Measurements from ENCODE around the gene C19orf12. TPM values are rescaled to one million over a fixed set of nuclear protein-coding genes. Genes with fewer than 3 reads are reported as not detected.

Gene C19orf12
- total RNA-seq, 1 donor from 2014 or later = 18.4 TPM

DNA sequence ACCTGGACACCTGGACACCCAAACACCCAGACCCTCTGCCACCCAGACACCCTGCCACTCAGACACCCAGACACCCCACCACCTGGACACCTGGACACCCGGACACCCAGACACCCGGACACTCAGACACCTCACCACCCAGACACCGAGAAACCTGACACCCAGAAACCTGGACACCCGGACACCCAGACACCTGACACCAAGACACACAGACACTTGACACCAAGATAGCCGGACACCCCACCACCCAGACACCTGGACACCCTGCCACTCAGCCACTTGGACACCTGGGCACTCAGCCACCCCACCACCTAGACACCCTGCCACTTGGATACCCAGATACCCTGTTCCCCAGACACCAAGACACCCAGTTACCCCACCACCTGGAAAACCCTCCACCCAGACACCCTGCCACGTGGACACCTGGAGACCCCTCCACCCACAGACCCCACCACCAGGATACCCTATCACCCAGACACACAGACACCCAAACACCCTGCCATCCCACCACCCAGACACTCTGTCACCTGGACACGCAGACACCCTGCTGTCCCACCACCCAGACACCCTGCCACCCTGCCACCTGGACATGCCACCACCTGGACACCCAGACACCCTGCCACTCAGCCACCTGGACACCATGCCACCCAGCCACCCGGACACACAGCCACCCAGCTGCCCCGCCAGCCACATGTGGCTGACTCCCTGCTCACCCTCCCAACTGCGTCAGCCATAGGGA is 17.4 kb downstream of the C19orf12 start:
- no peak for DNase-seq (ENCODE audit: low read depth, low spot score)

DNA sequence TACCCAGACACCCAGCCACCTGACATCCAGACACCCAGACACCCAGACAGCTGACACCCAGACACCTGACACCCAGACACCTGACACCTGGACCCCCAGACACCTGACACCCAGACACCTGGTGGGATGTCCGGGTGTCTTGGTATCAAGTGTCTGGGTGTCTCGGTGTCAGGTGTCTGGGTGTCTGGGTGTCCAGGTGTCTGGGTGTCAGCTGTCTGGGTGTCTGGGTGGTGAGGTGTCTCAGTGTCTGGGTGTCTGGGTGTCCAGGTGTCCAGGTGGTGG is 18.6 kb downstream of the C19orf12 start:
- DNase-seq (ENCODE audit: low read depth, low spot score) = no peak

DNA sequence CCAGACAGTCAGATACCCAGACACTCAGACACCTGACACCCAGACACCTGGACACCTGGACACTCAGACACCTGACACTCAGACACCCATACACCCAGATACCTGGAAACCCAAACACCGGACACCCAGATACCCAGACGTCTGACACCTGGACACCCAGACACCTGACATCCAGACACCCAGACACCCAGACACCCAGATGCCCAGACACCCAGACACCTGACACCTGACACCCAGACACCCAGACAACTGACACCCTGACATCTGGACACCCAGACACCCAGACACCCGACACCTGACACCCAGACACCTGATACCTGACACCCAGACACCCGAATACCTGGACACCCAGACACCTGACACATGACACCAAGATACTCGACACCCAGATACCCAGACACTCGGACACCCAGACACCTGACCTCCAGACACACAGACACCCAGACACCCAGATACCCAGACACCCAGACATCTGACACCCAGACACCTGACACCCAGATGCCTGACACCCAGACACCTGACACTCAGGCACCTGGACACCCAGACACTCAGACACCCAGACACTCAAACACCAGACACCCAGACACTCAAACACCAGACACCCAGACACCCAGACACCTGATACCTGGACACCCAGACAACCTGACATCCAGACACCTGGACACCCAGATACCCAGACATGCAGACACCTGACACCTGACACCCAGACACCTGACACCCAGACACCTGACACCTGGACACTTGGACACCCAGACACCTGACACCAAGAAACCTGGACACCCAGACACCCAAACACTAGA is 19.1 kb downstream of the C19orf12 start:
- no peak for DNase-seq (ENCODE audit: low read depth, low spot score)

DNA sequence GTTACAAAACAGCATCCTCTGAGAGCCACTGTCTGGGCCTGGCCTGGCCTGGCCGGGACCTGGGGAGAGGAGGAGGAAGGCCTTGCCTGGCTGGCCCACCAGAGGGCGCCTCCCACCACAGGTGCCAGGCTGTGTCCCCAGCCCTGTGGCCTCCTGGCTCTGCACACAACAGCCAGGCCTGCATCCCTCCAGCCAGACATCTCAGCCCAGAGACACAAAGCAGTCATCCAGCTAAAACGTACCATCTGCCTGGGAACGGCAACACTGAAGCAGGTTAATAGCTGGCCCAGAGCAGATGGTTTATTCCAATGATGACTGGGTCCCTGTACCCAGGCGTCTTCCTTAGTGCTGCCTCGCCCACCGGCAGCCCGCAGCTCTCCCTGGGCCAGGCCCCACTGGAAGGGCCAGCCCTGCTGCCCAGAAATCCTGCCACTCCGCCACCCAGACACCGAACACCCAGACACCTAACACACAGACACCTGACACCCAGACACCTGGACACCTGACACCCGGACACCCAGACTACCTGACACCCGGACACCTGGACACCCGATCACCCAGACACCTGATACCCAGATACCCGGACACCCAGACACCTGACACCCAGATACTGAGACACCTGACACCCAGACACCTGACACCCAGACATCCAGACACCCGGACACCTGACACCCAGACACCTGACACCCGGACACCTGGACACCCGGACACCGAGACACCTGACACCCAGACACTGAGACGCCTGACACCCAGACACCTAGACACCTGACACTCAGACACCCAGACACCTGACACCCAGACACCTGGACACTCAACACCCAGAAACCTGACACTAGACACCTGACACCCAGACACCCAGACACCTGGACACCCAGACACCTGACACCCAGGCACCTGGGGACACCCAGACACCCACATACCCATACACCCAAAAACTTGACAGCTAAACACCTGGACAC is 20.1 kb downstream of the C19orf12 start:
- DNase-seq (ENCODE audit: low read depth, low spot score) = no peak

DNA sequence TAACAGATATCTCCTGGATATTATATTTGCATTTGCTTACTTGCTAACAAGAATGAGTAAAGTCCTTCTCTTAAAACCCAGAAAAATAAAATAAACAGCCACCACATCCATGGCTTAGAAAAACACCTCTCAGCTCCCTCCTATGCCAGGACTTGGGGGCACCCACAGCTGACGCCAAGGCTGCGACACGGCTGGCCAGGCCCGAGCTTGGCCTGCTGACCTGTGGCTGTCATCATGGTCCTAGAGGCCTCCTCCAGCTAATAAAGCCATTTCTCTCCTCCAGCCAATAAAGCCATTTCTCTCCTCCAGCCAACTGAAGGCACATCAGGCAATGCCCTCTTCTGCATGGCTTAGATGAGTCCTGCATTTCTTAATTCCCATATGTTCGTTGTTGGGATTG is 20.9 kb downstream of the C19orf12 start:
- DNase-seq (ENCODE audit: low read depth, low spot score) = no peak

DNA sequence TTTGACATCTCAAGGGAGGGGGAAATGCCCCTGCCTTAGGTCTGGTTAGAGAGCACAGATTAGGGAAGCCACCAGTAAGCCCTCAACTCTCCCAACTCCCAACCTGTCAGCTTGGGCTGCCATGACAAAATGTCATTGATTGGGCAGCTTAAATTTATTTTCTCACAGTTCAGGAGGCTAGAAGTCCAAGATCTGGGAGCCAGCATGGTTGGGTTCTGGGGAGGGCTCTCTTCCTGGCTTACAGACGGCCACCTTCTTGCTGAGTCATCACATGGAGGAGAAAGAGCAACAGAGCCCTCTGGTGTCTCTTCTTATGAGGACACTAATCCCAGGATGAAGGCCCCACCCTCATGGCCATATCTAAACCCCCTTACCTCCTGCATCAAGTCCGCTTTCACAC is 24.2 kb downstream of the C19orf12 start:
- DNase-seq (ENCODE audit: low read depth, low spot score) = no peak

DNA sequence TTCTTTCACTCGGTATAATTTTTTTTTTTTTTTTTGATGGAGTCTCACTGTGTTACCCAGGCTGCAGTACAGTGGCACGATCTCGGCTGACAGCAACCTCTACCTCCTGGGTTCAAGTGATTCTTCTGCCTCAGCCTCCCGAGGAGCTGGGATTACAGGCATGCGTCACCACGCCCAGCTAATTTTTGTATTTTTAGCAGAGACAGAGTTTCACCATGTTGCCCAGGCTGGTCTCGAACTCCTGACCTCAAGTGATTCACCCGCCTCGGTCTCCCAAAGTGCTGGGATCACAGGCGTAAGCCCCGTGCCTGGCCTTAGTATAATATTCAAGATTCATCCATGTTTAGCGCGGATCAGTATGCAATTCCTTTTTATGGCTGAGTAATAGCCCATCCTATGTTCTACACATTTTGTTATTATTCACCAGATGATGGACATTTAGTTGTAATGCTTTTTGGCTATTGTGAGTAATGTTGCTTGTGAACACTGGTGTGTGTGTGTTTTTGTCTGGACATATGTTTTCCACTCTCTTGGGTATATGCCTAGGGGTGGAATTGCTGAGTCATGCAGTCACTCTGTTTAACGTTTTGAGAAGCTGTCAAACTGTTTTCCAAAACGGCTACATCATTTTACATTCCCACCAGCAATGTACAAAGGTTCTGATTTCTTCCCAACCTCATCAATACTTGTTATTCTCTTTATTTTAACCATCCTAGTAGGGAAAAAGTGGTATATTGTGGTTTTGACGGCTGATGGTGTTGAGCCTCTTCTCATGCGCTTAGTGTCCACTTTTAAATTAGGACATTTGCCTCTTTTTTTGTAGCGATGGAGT is 26.9 kb downstream of the C19orf12 start:
- DNase-seq (ENCODE audit: low read depth, low spot score) = no peak

DNA sequence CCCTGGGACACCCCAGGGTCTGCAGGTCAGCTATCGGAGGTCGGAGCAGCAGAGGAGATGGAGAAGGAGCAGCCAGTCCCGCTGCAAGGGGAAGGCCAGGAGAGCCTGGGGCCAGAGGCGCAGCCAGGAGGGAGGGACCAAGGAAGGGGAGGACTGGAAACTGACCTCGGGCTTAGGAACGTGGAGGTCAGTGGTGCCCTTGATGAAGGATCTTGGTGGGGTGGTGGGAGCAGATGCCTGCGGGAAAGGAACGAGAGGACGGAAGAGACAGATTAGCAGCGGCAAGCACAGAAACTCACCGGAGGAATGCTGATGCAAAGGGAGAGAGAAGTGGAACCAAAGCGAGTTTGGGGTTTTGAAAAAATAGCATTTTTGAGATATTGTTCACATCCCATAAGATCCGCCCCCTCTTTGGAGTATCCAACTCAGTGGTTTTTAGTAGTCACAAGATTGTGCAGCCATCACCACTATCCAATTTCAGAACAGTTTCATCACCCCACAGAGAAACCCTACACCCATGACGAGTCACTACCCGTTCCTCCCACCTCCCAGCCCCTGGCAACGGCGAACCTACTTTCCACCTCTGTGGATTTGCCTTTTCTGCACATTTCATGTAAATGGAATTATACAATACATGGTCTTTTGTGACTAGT is 27.7 kb downstream of the C19orf12 start:
- no peak for DNase-seq (ENCODE audit: low read depth, low spot score)

DNA sequence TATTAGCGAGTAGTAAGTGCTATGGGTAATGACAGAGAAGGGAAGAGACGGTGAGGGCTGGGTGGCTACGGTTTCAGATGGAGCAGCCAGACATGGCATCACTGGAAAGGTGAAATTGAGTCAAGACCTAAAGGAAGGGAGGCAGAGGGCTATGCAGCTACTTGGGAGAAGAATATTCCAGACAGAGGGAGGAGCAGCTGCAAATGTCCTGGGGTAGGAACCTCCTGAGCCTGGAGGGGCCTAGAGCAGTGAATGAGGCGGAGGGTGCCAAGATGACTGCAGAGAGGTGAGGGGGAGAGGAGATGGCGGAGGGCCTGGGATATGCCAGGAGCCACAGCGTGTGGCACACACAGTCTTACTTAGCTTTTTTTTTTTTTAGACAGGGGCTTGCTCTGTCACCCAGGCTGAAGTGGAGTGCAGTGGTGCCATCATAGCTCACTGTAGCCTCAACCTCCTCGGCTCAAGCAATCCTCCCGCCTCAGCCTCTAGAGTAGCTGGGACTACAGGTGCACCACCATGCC is 28.7 kb downstream of the C19orf12 start:
- no peak for DNase-seq (ENCODE audit: low read depth, low spot score)

DNA sequence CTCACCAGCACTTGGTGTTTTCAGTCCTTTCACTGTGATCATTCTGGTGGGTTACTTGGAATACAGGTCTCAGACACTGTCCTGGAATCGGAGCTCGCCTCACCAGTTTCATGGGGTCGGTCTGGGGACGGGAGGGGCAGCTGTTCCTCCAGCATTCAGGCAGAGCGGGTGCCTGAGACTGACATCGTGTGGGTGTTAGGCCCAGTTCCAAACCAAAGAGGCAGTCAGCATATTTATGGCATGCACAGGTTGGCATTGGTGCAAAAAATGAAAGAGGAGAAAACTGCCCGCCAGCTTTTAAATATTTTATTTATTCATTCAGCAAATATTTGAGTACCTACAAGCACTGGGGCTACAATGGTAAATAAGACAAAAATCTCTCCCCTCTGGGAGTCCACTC is 29.7 kb downstream of the C19orf12 start:
- no peak for DNase-seq (ENCODE audit: low read depth, low spot score)

DNA sequence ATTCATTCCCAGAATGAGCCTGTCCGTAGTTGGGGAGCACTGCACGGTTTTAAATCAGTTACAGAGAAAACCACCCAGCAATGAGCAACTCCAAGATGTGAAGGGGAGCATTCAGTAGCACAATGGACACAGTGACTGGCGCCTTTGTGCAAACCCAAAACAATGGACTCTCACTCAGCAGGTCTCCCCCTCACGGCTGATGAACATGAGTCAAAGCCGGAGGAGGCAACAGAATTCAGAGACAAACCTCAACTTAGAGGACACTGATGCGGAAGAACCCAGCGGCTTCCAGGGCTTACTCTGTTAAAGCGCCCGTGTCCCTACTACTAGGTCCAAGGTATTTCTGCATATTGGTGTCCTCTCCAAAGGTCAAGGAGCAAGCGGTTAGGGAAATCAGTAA is 32.1 kb downstream of the C19orf12 start:
- DNase-seq (ENCODE audit: low read depth, low spot score) = no peak

DNA sequence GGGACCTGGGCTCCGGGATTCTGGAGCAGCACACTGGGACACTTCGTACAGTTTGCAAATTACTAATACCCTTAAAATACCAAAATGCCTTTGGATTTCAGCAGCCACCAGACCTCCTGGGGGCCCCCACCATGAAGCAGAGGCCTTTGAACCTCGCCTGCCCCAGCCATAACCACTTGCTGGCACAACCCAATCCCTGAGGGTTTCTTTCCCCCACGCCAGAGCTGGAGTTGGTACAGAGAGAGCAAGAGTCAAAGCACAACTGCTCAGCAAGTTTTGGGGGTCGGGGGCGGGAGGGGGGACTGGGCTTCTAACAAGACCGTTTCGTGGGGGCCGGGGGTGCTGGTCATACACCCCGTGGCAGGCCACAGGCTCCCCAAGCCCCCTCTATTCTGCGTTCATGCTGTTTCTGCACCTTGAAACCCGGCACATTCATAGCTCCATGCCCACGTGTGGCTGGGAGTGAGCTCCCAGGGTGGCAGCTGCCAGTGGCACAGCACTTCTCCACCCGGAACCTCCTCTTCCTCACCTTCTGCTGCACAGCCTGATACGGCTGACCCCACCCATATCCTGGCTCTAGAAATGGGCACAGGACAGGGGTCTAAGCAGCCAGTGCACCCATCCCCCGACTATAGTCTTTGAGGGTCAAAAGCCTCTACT is 32.7 kb downstream of the C19orf12 start:
- DNase-seq (ENCODE audit: low read depth, low spot score) = no peak

DNA sequence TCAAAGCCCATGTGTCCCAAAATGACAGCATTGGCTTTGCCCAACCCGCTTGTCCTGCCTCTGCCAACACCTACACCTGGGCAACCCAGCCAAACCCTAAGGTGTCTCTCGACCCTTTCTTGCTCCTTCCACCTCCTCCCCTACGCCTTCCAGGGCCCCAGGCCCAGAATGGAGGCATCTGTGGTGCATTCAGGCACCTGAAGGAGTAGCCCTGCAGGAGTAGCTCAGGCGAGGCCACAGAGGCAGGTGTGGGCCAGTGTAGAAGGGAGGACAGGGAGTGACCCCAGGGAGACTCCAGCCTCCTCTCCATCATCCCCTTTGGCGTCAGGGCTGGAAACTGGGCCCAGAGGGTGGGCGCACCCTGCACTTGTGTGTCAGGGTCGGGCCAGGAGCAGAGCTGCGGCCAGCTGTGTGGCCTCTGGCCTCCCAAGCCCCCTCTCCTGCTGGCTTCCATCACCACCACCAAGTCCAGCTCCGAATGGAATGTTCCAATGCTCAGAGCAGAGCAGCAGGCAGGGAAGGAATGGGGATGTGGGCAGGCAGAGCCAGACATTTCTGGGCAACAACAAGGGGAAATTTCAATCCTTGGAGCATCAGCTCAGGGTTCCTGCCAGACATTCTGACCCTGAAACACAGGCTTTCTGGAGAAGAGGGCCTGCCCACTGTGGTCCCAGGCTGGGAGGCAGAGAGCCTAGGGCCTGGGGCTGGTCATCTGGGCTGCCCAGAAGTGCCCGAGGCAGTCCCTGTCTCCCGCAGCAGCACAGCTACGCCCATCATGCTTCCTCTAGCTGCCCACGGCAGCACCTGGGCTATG is 33.4 kb downstream of the C19orf12 start:
- no peak for DNase-seq (ENCODE audit: low read depth, low spot score)

DNA sequence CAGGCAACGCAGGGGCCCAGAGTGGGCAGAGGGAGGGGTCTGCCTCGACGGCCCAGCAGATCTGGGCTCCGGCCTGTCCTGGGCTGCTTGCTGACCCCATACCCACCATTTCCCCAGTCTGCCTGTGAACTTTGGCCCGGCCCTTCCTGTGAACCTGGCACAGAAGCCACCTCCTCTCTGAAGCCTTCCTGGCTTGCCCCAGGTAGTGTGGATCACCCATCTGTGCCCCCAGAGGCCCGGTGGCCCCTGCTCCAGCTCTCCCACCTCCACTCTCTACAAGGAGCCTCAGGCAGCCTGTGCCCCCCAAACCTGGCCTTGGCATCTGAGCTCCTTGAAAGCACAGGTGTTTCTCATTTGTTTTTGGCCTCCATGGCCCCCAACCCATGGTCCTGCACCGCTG is 34.1 kb downstream of the C19orf12 start:
- DNase-seq (ENCODE audit: low read depth, low spot score) = no peak

DNA sequence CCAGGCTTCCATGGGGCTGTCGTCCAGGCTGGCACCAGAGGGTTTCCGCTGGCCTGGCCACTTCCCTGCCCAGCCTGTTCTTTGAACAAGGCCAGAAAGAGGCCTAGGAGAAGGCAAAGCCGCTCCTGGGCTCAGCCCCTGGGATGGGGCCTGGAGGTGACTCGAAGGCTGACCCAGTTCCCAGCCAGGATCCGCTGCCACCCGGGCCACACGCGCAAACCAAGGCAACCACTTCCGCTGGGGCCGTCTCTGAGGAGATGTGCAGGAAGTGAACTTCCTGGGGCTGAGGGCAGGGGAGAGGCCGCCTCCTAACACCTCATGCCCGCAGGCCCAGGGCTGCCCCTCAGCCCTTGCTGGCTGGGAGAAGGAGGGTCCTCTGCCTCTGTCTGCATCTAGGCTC is 34.6 kb downstream of the C19orf12 start:
- no peak for DNase-seq (ENCODE audit: low read depth, low spot score)

DNA sequence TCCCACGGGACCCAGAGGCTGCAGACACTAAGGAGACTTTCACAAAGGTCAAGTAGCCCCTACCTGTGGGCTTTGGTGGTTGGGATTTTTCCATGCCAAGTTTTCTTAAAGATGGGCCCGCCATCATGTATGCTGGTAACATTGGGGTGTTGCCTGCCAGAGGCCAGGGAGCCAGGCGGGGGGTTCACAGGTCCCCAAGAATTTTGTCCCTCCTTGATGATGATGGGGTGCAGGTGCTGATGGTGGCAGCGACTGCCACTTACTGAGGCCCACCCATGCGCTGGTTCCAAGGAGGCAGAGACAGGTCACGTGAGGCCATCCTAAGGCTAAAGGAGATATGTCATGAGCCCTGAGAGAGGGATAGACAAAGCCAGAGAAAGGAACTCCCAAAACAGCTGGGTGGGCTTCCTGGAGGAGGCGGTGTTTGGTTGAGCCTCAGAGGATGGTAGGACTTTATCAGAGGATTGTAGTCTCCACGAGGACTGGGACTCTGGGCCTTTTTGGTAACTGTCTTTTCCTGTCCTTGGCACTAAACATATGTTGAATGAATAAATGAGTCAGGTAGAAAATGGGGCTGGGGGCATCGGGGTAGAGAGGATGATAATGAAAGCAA is 35.4 kb downstream of the C19orf12 start:
- DNase-seq (ENCODE audit: low read depth, low spot score) = no peak

DNA sequence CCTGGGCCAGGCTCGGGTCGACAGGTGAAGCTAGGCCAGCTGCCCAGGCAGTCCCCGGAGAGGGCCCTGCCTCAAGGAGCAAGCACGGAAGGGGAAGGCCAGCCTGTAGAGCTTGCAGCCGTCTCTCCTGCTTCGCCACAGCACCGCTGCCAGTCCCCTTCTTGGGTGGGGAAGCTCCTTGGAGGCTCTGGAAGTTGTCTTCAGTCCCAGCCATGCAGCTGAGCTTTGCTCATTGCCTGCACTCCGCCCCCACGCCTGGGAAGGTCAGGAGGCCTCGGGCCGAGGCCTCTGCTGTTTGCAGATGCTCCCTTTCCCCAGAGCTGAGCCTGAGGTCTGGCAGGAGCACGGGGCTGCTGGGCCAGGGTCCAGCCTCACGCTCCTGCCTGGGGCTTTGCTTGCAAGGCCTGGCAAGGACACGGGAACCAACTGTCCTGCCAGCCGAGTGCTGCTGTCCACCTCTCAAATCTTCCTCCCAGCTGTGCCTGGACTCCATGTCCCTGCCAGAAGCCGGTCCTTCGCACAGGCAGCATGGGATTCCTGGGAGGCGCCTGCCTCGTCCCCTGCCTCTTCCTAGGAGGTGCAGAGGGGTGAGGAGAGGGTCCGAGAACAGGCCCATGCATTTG is 36.5 kb downstream of the C19orf12 start:
- DNase-seq (ENCODE audit: low read depth, low spot score) = no peak
